SKM-1 treated with dmso at 0.1 percent for 144 hours (cell line): ENCODE data around the gene GPR27.
A peak's percentile ranks its signal among the peaks of the same experiment; 100 is the strongest.

Experiments
- DNase-seq: peaks from one replicate; lab custom pipeline; 2025; ENCODE audit not compliant: unreplicated experiment; lab: John Stamatoyannopoulos, UW

Gene GPR27

GRCh38 chr3:71785532-71786216 lies 32.0 kb downstream of the GPR27 start:
- DNase-seq, result no peak

- no peak for DNase-seq
Measured at GRCh38 chr3:71786217-71786549, 32.5 kb downstream of the GPR27 start.

- DNase-seq, result no peak
Measured at GRCh38 chr3:71786551-71786950, 32.9 kb downstream of the GPR27 start.

DNA sequence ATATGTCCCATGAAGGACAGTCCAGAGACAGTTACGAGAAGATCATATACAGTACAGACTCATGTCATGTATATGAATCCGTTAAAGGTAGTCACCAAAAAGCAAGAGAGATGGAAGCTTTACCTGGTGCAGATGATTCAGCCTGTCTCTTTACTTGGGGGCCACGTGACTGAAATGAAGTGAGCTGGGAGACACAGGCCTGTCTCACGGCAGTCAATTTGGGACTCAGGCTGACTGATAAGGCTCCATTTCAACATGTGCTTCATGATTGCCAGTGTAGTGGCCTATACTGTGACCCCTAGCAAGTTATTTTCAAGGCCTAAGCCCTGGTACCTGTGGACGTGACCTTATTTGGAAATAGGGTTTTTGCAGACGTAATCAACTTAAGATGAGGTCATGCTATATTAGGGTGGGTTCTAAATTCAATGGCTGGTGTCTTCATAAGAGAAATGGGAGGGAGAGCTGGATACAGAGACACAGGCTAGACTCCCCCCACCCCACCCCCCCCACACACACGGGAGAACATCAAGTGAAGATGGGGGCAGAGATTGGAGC lies 34.3 kb downstream of the GPR27 start:
- DNase-seq, result no peak

DNA sequence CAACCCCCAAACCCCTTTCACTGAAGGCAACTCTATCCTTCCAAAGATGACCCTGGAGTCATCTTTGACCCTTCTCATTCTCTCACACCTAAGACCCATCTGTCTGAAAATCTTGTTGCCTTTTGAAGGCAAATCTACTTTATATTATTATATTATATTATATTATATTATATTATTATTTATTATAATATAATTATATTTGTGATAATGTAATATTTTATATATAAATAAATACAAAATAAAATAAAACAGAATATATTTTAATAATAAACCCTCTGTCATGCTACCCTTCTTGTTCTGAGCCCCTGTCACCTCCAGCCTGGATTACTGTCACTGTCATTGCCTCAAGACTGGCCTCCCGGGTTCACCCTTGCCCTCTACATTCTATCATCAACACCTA lies 36.3 kb downstream of the GPR27 start:
- no peak for DNase-seq

DNA sequence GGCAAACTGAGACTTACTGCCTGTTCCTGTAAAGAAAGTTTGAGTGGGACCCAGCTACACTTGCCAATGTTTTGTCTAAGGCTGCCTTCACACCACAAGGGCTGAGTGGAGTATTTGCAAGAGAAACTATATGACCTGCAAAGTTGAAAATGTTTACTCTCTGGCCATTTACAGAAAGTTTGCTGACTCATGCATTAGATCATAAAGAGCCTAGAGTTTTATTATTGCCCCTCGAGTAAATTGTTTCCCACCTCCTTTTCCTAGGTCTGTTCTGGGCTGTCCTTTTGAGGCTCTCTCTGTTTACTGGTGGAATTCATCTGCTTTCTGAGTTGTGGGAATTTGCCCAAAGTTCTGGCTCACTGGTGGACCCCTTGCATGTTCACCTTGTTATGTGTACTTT lies 38.0 kb downstream of the GPR27 start:
- DNase-seq, result no peak

GRCh38 chr3:71796290-71796689 lies 42.6 kb downstream of the GPR27 start:
- DNase-seq, result no peak

DNA sequence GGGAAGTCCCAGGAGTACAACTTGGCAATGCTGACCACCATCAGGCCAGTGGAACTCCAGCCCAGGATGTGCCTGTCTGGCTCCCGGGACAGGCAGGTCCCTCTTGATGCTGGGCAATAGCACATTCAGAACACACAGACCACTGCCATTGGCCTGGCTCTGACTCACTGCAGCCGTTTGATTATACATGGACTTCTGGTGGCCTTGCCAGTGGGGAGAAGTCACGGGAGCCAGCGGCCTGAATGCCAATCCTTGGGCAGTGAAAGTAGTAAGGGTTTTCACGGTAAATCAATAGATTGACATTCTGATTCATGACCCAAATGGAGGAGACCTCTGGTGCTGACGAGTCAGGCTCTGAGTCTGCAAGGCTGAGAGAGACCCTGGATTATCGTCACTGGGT lies 43.8 kb downstream of the GPR27 start:
- no peak for DNase-seq

DNA sequence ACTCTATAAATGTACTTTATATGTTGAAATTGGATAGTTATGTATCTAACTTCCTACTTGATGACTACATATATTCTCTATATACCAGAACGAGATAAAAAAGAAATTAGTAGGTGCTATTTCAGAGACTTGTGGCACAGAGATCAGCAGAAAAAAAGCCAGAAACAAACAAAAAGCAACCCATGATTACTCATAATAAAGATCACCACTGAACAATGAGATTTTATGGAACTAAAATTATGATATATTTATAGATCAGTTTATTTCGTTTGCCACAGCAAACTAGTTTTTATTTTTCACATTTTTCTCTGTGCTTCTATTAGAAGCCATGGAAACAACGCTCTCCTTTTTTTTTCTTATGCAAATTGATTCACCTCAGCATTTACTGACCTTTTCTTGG lies 46.4 kb downstream of the GPR27 start:
- DNase-seq, result no peak

DNA sequence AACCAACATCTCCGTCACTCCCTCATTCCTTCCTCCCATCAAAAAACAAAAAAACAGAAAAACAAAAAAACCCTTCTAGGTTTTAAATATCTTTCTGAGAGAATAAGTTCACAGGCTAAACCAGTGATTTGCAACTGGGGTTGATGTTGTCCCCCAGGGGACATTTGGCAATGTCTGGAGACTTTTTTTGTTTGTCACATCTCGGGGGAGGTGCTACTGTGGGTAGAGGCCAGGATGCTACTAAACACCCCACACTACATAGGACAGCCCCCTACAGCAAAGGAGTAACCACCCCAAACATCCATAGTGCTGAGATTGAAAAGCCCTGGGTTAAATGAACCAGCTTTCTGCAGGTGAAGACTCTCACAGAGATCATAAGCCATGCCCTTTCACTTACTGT lies 48.3 kb downstream of the GPR27 start:
- no peak for DNase-seq

GRCh38 chr3:71803248-71803647 lies 49.6 kb downstream of the GPR27 start:
- no peak for DNase-seq

- DNase-seq, result peak; percentile 61
Measured at GRCh38 chr3:71805199-71805598, 51.5 kb downstream of the GPR27 start.

DNA sequence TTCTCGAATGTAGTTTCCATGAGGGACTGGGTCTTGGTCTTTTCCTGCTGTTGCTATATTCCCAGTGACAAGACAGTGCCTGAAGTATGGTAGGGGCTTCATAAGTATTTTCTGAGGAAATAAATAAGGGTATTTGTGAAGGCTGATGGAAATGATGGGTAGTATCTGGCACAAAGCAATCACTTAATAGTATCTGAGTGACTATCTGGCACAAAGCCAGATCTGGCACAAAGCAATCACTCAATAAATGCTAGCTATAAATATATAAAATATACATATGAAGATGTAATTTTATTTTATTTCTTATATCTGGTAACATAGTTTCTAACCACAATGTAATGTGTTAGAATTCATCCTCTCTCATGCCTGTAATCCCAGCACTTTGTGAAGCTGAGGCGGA lies 52.0 kb downstream of the GPR27 start:
- DNase-seq, result no peak
